KMS-11 (cell line): ENCODE results near the gene PCSK5.

Source experiments
- H2AFZ ChIP-seq: fragments of 200-600 bp; sonication (generic); 2 replicates; pipeline ENCODE4 v1.6.1; 2016; ENCODE audit warnings: antibody characterized with exemption, mixed run types, low read depth
- H3K27ac ChIP-seq: fragments of 200-600 bp; sonication (generic); 2 replicates; pipeline ENCODE4 v1.6.1; 2016; ENCODE audit warnings: mild to moderate bottlenecking, mixed run types
- H3K27me3 ChIP-seq: fragments of 200-600 bp; sonication (generic); 2 replicates; pipeline ENCODE4 v1.6.1; 2017; ENCODE audit warnings: mild to moderate bottlenecking, low read depth, mixed run types, moderate library complexity; ENCODE audit not compliant: insufficient read depth
- H3K36me3 ChIP-seq: fragments of 200-600 bp; sonication (generic); 2 replicates; pipeline ENCODE4 v1.6.1; 2017; ENCODE audit warnings: mild to moderate bottlenecking, mixed run types; ENCODE audit not compliant: insufficient read depth
- H3K4me1 ChIP-seq: fragments of 200-600 bp; sonication (generic); 2 replicates; pipeline ENCODE4 v1.6.1; 2016; ENCODE audit warnings: mild to moderate bottlenecking, low read depth, mixed run types; ENCODE audit not compliant: poor library complexity, severe bottlenecking
- H3K4me2 ChIP-seq: fragments of 200-600 bp; sonication (generic); 2 replicates; pipeline ENCODE4 v1.7.0; 2016; ENCODE audit warnings: mild to moderate bottlenecking, mixed run types
- H3K4me3 ChIP-seq: fragments of 200-600 bp; sonication (generic); IDR thresholded peaks from 2 replicates; pipeline ENCODE4 v1.6.1; 2017; ENCODE audit warnings: low read depth, low read length, mixed read lengths; ENCODE audit not compliant: insufficient read depth
- H3K79me2 ChIP-seq: fragments of 200-600 bp; sonication (generic); 2 replicates; pipeline ENCODE4 v1.6.1; 2016; ENCODE audit warnings: low read depth, mixed run types; ENCODE audit not compliant: insufficient read depth
- H3K9ac ChIP-seq: fragments of 200-600 bp; sonication (generic); 2 replicates; pipeline ENCODE4 v1.6.1; 2016; ENCODE audit warnings: mild to moderate bottlenecking, mixed run types
- H4K20me1 ChIP-seq: fragments of 200-600 bp; sonication (generic); 2 replicates; pipeline ENCODE4 v1.6.1; 2016; ENCODE audit warnings: mild to moderate bottlenecking, mixed run types; ENCODE audit not compliant: insufficient read depth
- CTCF ChIP-seq: fragments of 200-600 bp; sonication (generic); conservative IDR thresholded peaks from 2 replicates; pipeline ENCODE4 v1.6.1; 2017; ENCODE audit warnings: low read depth, mild to moderate bottlenecking, antibody characterized with exemption, low read length, moderate library complexity, mixed read lengths

The PCSK5 gene

GRCh38 chr9:76395381-76395780 lies 504.9 kb downstream of the PCSK5 start:
- Histone ChIP-seq H3K4me3 (no peak overlapping the region), H2AFZ (peak overlapping the region; percentile 99), H4K20me1 (no peaks in the 10 kb centered on the region), H3K27me3 (no peaks in the 10 kb centered on the region), H3K4me2 (peak overlapping the region; percentile 73), H3K4me1 (peaks cover 13% of the 10 kb centered on the region), H3K79me2 (peaks cover 35% of the 10 kb centered on the region), H3K36me3 (no peaks in the 10 kb centered on the region), H3K9ac (peak overlapping the region; percentile 89; the same call in 1 of the 2 replicates), H3K27ac (peak overlapping the region; percentile 79; the same call in 1 of the 2 replicates)
- TF ChIP-seq CTCF = no peak

GRCh38 chr9:76396144-76396543 lies 505.7 kb downstream of the PCSK5 start:
- TF ChIP-seq CTCF = no peak
- no peak overlapping the region for H3K9ac ChIP-seq
- H3K4me3 ChIP-seq = no peak overlapping the region
- H3K79me2 ChIP-seq = peaks cover 29% of the 10 kb centered on the region
- H3K27ac ChIP-seq = no peak overlapping the region
- H3K4me1 ChIP-seq = peaks cover 13% of the 10 kb centered on the region
- no peak overlapping the region for H2AFZ ChIP-seq
- no peaks in the 10 kb centered on the region for H3K27me3 ChIP-seq
- no peaks in the 10 kb centered on the region for H3K36me3 ChIP-seq
- no peaks in the 10 kb centered on the region for H4K20me1 ChIP-seq
- H3K4me2 ChIP-seq = no peak overlapping the region

- no peak overlapping the region for H3K9ac ChIP-seq
- no peaks in the 10 kb centered on the region for H4K20me1 ChIP-seq
- H3K79me2 ChIP-seq = peaks cover 24% of the 10 kb centered on the region
- no peaks in the 10 kb centered on the region for H3K36me3 ChIP-seq
- no peak overlapping the region for H3K4me2 ChIP-seq
- no peak for TF ChIP-seq CTCF
- no peak overlapping the region for H3K27ac ChIP-seq
- no peak overlapping the region for H3K4me3 ChIP-seq
- peaks cover 13% of the 10 kb centered on the region for H3K4me1 ChIP-seq
- H3K27me3 ChIP-seq = no peaks in the 10 kb centered on the region
- H2AFZ ChIP-seq = no peak overlapping the region
These were observed 506.1 kb downstream of the PCSK5 start for GRCh38 chr9:76396597-76396996.

- no peak for TF ChIP-seq CTCF
- no peak overlapping the region for H3K9ac ChIP-seq
- no peaks in the 10 kb centered on the region for H3K27me3 ChIP-seq
- H3K4me2 ChIP-seq = no peak overlapping the region
- no peaks in the 10 kb centered on the region for H3K36me3 ChIP-seq
- H2AFZ ChIP-seq = no peak overlapping the region
- H3K79me2 ChIP-seq = no peaks in the 10 kb centered on the region
- no peak overlapping the region for H3K27ac ChIP-seq
- no peaks in the 10 kb centered on the region for H4K20me1 ChIP-seq
- H3K4me1 ChIP-seq = peaks cover 24% of the 10 kb centered on the region
- H3K4me3 ChIP-seq = no peak overlapping the region
These were observed 509.4 kb downstream of the PCSK5 start for GRCh38 chr9:76399856-76400255.
